ENCODE results near the gene ZNF467.

- TF ChIP-seq CTCF (IDR thresholded peaks at IDR 0.05) (no peak), EP300 (IDR thresholded peaks at IDR 0.05) (no peak), POLR2A (IDR thresholded peaks at IDR 0.05) (no peak)
Observed at GRCh38 chr7:149771720-149772240, 1.6 kb downstream of the ZNF467 start.
